Fibroblast of the conjunctiva (primary cell): Measurements from ENCODE around the gene SAMD4A.
A peak's percentile ranks its signal among the peaks of the same experiment; 100 is the strongest.
"Not testable (repeated sequence)": the region's sequence is repeated elsewhere in the genome, so short reads cannot be mapped to it uniquely, and the experiment has no call there.

Source experiments
- DNase-seq: peaks from one replicate; pipeline ENCODE4 v3.0.0-alpha.2; 2010; ENCODE audit warnings: low read depth

The SAMD4A gene

GRCh38 chr14:54784060-54784459 is 217.1 kb downstream of the SAMD4A start:
- DNase-seq, result no peak

GRCh38 chr14:54784657-54785056 is 217.7 kb downstream of the SAMD4A start:
- DNase-seq, result no peak

- DNase-seq, result no peak
These were observed 218.3 kb downstream of the SAMD4A start for GRCh38 chr14:54785136-54785777.

GRCh38 chr14:54785778-54786770 is 219.1 kb downstream of the SAMD4A start:
- no peak for DNase-seq

- no peak for DNase-seq
These were observed 219.9 kb downstream of the SAMD4A start for GRCh38 chr14:54786838-54787237.

- no peak for DNase-seq
These were observed 220.3 kb downstream of the SAMD4A start for GRCh38 chr14:54787261-54787660.

- no peak for DNase-seq
These were observed 221.8 kb downstream of the SAMD4A start for GRCh38 chr14:54788701-54789100.

- DNase-seq, result no peak
These were observed 222.2 kb downstream of the SAMD4A start for GRCh38 chr14:54789166-54789565.

GRCh38 chr14:54789781-54790480 is 223.0 kb downstream of the SAMD4A start:
- no peak for DNase-seq

- no peak for DNase-seq
These were observed 224.1 kb downstream of the SAMD4A start for GRCh38 chr14:54791001-54791400.

- no peak for DNase-seq
These were observed 225.4 kb downstream of the SAMD4A start for GRCh38 chr14:54792288-54792687.

- no peak for DNase-seq
These were observed 227.2 kb downstream of the SAMD4A start for GRCh38 chr14:54794159-54794558.

- DNase-seq, result no peak
These were observed 227.9 kb downstream of the SAMD4A start for GRCh38 chr14:54794796-54795195.

GRCh38 chr14:54796961-54797360 is 230.0 kb downstream of the SAMD4A start:
- DNase-seq, result peak; percentile 27

GRCh38 chr14:54797556-54797955 is 230.6 kb downstream of the SAMD4A start:
- DNase-seq, result no peak

- no peak for DNase-seq
These were observed 231.1 kb downstream of the SAMD4A start for GRCh38 chr14:54797986-54798385.

GRCh38 chr14:54798465-54799124 is 231.7 kb downstream of the SAMD4A start:
- no peak for DNase-seq

- DNase-seq, result not testable (repeated sequence)
These were observed 234.6 kb downstream of the SAMD4A start for GRCh38 chr14:54801482-54801881.

- no peak for DNase-seq
These were observed 236.5 kb downstream of the SAMD4A start for GRCh38 chr14:54803396-54803795.

GRCh38 chr14:54803926-54804537 is 237.1 kb downstream of the SAMD4A start:
- DNase-seq, result no peak

GRCh38 chr14:54804538-54805041 is 237.7 kb downstream of the SAMD4A start:
- no peak for DNase-seq
